PC-3 (cell line): ENCODE data around the gene SLC6A18. TPM values are rescaled to one million over a fixed set of nuclear protein-coding genes. Genes with fewer than 3 reads are reported as not detected.

Experiments
- ATAC-seq: fragments of 200-7000 bp; cut with Tn5 transposase; 2 replicates; pipeline ENCODE4 v1.9.1; 2020; ENCODE audit warnings: mild to moderate bottlenecking, moderate library complexity
- BruUV-seq: library from RNA; stranded (reverse); fragments of 400-500 nt; replicated peaks from 2 replicates; lab custom pipeline; 2021; lab: Mats Ljungman, UMichigan
- CTCF ChIA-PET: fragments of 300-600 bp; sonication (Branson Sonifier 250); formaldehyde crosslinking; loops from one replicate; lab custom pipeline; 2022; ENCODE audit warnings: antibody characterized with exemption; lab: Charles Lee
- POLR2A ChIA-PET: fragments of 300-600 bp; sonication (Branson Sonifier 250); formaldehyde crosslinking; loops from one replicate; lab custom pipeline; 2022; ENCODE audit warnings: antibody characterized with exemption; ENCODE audit not compliant: unreplicated experiment; lab: Charles Lee
- DNase-seq: peaks from one replicate; pipeline ENCODE4 v3.0.0-alpha.2; 2015
- H2AFZ ChIP-seq: fragments of 300-600 bp; sonication (generic); 2 replicates; pipeline ENCODE4 v1.6.0; 2016; ENCODE audit warnings: antibody characterized with exemption, low read length
- H3F3A ChIP-seq: fragments of 300-600 bp; sonication (generic); one replicate; pipeline ENCODE4 v1.6.0; 2017; ENCODE audit warnings: antibody characterized with exemption, low read length, control low read depth, mild to moderate bottlenecking; ENCODE audit not compliant: unreplicated experiment
- H3K27ac ChIP-seq: fragments of 300-600 bp; sonication (generic); 2 replicates; pipeline ENCODE4 v1.5.1; 2016; ENCODE audit warnings: mild to moderate bottlenecking, low read length
- H3K27me3 ChIP-seq: fragments of 300-600 bp; sonication (generic); 2 replicates; pipeline ENCODE4 v1.6.1; 2016; ENCODE audit warnings: low read length, mixed read lengths
- H3K36me3 ChIP-seq: fragments of 300-600 bp; sonication (generic); 2 replicates; pipeline ENCODE4 v1.6.1; 2016; ENCODE audit warnings: low read depth, mixed run types, low read length, mixed read lengths
- H3K4me1 ChIP-seq: fragments of 300-600 bp; sonication (generic); 2 replicates; pipeline ENCODE4 v1.5.1; 2016; ENCODE audit warnings: low read length; ENCODE audit not compliant: insufficient read depth
- H3K4me2 ChIP-seq: fragments of 300-600 bp; sonication (generic); 2 replicates; pipeline ENCODE4 v1.6.0; 2016; ENCODE audit warnings: low read length
- H3K4me3 ChIP-seq: fragments of 300-600 bp; sonication (generic); 2 replicates; pipeline ENCODE4 v1.5.1; 2016; ENCODE audit warnings: mild to moderate bottlenecking, low read length, mixed read lengths
- H3K79me2 ChIP-seq: fragments of 300-600 bp; sonication (generic); 2 replicates; pipeline ENCODE4 v1.6.1; 2017; ENCODE audit warnings: low read length, mixed read lengths
- H3K9ac ChIP-seq: fragments of 300-600 bp; sonication (generic); 2 replicates; pipeline ENCODE4 v1.6.0; 2016; ENCODE audit warnings: mild to moderate bottlenecking, low read length
- H3K9me2 ChIP-seq: fragments of 300-600 bp; sonication (generic); replicated peaks from 2 replicates; pipeline ENCODE4 v1.6.1; 2016; ENCODE audit warnings: mixed run types, low read length, mixed read lengths
- H3K9me3 ChIP-seq: fragments of 300-600 bp; sonication (generic); 2 replicates; pipeline ENCODE4 v1.6.1; 2016; ENCODE audit warnings: low read length, mixed read lengths
- H4K20me1 ChIP-seq: fragments of 300-600 bp; sonication (generic); 2 replicates; pipeline ENCODE4 v1.6.1; 2016; ENCODE audit warnings: low read length, mixed read lengths
- CTCF ChIP-seq: fragments of 300-600 bp; sonication (generic); conservative IDR thresholded peaks from 2 replicates; pipeline ENCODE4 v1.5.1; 2017; ENCODE audit warnings: antibody characterized with exemption, low read depth, mild to moderate bottlenecking, low read length
- EZH2 ChIP-seq: fragments of 300-600 bp; sonication (generic); IDR thresholded peaks from one replicate; pipeline ENCODE4 v1.6.1; 2017; ENCODE audit warnings: antibody characterized with exemption, mild to moderate bottlenecking, low read length; ENCODE audit not compliant: unreplicated experiment
- EZH2phosphoT487 ChIP-seq: fragments of 300-600 bp; sonication (generic); IDR thresholded peaks from 2 replicates; pipeline ENCODE4 v1.6.1; 2018; ENCODE audit warnings: mild to moderate bottlenecking, antibody characterized with exemption, low read length, borderline replicate concordance
- intact Hi-C: fragments of 100-400 bp; cut with micrococcal nuclease; formaldehyde crosslinking; loops from 2 replicates; pipeline ENCODE4 v1.9.0; 2023
- total RNA-seq: library from RNA; depleted of rRNA; stranded (reverse); fragments of >200 nt; gene quantifications from 2 replicates; pipeline ENCODE4 v1.2.3, GENCODE V29; 2014

Gene SLC6A18
- total RNA-seq, 1 experiment from 2014 or later: not detected

GRCh38 chr5:1268056-1268455 is 42.9 kb downstream of the SLC6A18 start:
- ATAC-seq (no peak), DNase-seq (no peak)
- no peaks in the 10 kb centered on the region for H3K27me3 ChIP-seq
- no peaks in the 10 kb centered on the region for H3K79me2 ChIP-seq
- no TSS peak for BruUV-seq
- no peak overlapping the region for H3K27ac ChIP-seq
- H3K9me2 ChIP-seq: no peaks in the 10 kb centered on the region
- intact Hi-C loops: no loop called here
- ChIA-PET POLR2A (no interaction called here), CTCF (no interaction called here)
- H3F3A ChIP-seq: no peaks in the 10 kb centered on the region
- no peaks in the 10 kb centered on the region for H3K36me3 ChIP-seq
- H2AFZ ChIP-seq: no peak overlapping the region
- no peak overlapping the region for H3K4me2 ChIP-seq
- TF ChIP-seq EZH2: no peak
- TF ChIP-seq EZH2phosphoT487: no peak
- no peak for TF ChIP-seq CTCF
- H3K9me3 ChIP-seq: no peaks in the 10 kb centered on the region
- H3K9ac ChIP-seq: no peak overlapping the region
- H3K4me3 ChIP-seq: no peak overlapping the region
- H4K20me1 ChIP-seq: no peaks in the 10 kb centered on the region
- H3K4me1 ChIP-seq: no peaks in the 10 kb centered on the region

GRCh38 chr5:1268666-1269065 is 43.5 kb downstream of the SLC6A18 start:
- Histone ChIP-seq H2AFZ (no peak overlapping the region), H3K9me2 (no peaks in the 10 kb centered on the region), H4K20me1 (no peaks in the 10 kb centered on the region), H3K4me2 (no peak overlapping the region), H3K79me2 (no peaks in the 10 kb centered on the region), H3F3A (no peaks in the 10 kb centered on the region), H3K9ac (no peak overlapping the region), H3K27ac (no peak overlapping the region), H3K9me3 (no peaks in the 10 kb centered on the region), H3K4me3 (no peak overlapping the region), H3K4me1 (no peaks in the 10 kb centered on the region), H3K27me3 (no peaks in the 10 kb centered on the region), H3K36me3 (no peaks in the 10 kb centered on the region)
- POLR2A ChIA-PET: no interaction called here
- TF ChIP-seq EZH2 (no peak), CTCF (no peak), EZH2phosphoT487 (no peak)
- CTCF ChIA-PET: no interaction called here
- DNase-seq (no peak), ATAC-seq (no peak)
- no TSS peak for BruUV-seq
- intact Hi-C loops: no loop called here

- intact Hi-C loops: no loop called here
- POLR2A ChIA-PET: no interaction called here
- no peaks in the 10 kb centered on the region for H3F3A ChIP-seq
- TF ChIP-seq EZH2 (no peak), EZH2phosphoT487 (no peak), CTCF (no peak)
- no peaks in the 10 kb centered on the region for H3K9me3 ChIP-seq
- CTCF ChIA-PET: no interaction called here
- no peaks in the 10 kb centered on the region for H3K4me1 ChIP-seq
- H2AFZ ChIP-seq: no peak overlapping the region
- ATAC-seq: no peak
- H3K4me3 ChIP-seq: no peak overlapping the region
- H4K20me1 ChIP-seq: no peaks in the 10 kb centered on the region
- DNase-seq: no peak
- no peak overlapping the region for H3K4me2 ChIP-seq
- no peaks in the 10 kb centered on the region for H3K36me3 ChIP-seq
- H3K9me2 ChIP-seq: no peaks in the 10 kb centered on the region
- no peak overlapping the region for H3K27ac ChIP-seq
- H3K27me3 ChIP-seq: no peaks in the 10 kb centered on the region
- BruUV-seq: no TSS peak
- no peak overlapping the region for H3K9ac ChIP-seq
- no peaks in the 10 kb centered on the region for H3K79me2 ChIP-seq
Observed at GRCh38 chr5:1270426-1270825, 45.2 kb downstream of the SLC6A18 start.
